Lower leg skin (tissue), 4 donors: ENCODE data around the gene KSR2. TPM values are rescaled to one million over a fixed set of nuclear protein-coding genes. Genes with fewer than 3 reads are reported as not detected.
A peak's percentile ranks its signal among the peaks of the same experiment; 100 is the strongest.

Source experiments
- DNase-seq, 2 donors: peaks; one replicate each; pipeline ENCODE4 v3.0.0-alpha.2; 2019; ENCODE audit warnings: low spot score in 2 of 2
- H3K4me3 ChIP-seq: fragments of 200-600 bp; sonication (generic); 2 replicates; pipeline ENCODE4 v1.5.1; 2017; ENCODE audit warnings: mild to moderate bottlenecking, low read depth; ENCODE audit not compliant: poor library complexity, severe bottlenecking
- CTCF ChIP-seq, 3 donors: fragments of 450-650 bp; IDR thresholded peaks; one replicate each; pipeline ENCODE4 v1.5.1; 2016; ENCODE audit warnings: antibody characterized with exemption in 3 of 3, mild to moderate bottlenecking in 3 of 3, moderate library complexity in 2 of 3
- POLR2A ChIP-seq, 2 donors: fragments of 450-650 bp; IDR thresholded peaks; one replicate each; pipeline ENCODE4 v1.6.1; 2016 to 2017; ENCODE audit warnings: antibody characterized with exemption in 2 of 2, mild to moderate bottlenecking in 1 of 2, moderate library complexity in 1 of 2
- WGBS, 2 donors: methylation state at CpG; one replicate each; pipeline ENCODE4 v1.1.5; 2018; 5-methylcytosine and 5-hydroxymethylcytosine counted together
- intact Hi-C: fragments of 100-400 bp; cut with DNase I; formaldehyde crosslinking; loops from one replicate; pipeline ENCODE4 v1.15.0; 2023; ENCODE audit warnings: low total_unique reads
- total RNA-seq, 4 donors: library from RNA; depleted of rRNA; stranded (reverse); fragments of >200 nt; gene quantifications; one replicate each; pipeline ENCODE4 v1.1.0, GENCODE V29; 2016

KSR2 gene
- total RNA-seq, 4 donors from 2014 or later: 0.17 to 0.84 (median 0.35) TPM

GRCh38 chr12:117977373-117977772 is 8.6 kb upstream of the KSR2 start:
- DNase-seq: no peak
- intact Hi-C loops: no loop called here
- no peak overlapping the region for H3K4me3 ChIP-seq
- 93 to 100% methylated on average over 1 of the region's 1 CpG for WGBS, 2 donors
- TF ChIP-seq CTCF (IDR thresholded peaks at IDR 0.05) (no peak), POLR2A (IDR thresholded peaks at IDR 0.05) (no peak)

- no peak for DNase-seq
- WGBS, 2 donors: 81 to 89% methylated on average over 3 of the region's 3 CpGs
- no peak for TF ChIP-seq CTCF (IDR thresholded peaks at IDR 0.05)
- no peak for TF ChIP-seq POLR2A (IDR thresholded peaks at IDR 0.05)
- no peak overlapping the region for H3K4me3 ChIP-seq
- intact Hi-C loops: no loop called here
Measured at GRCh38 chr12:117975006-117975405, 6.2 kb upstream of the KSR2 start.

GRCh38 chr12:117972301-117972700 is 3.5 kb upstream of the KSR2 start:
- DNase-seq: no peak
- TF ChIP-seq CTCF (IDR thresholded peaks at IDR 0.05) (no peak), POLR2A (IDR thresholded peaks at IDR 0.05) (no peak)
- 38 to 71% methylated on average over 2 of the region's 2 CpGs for WGBS, 2 donors
- intact Hi-C loops: loop anchor here (5.0 kb wide), 1 partner anchor 1785 kb away; no protein-coding TSS in a partner anchor
- no peak overlapping the region for H3K4me3 ChIP-seq

- WGBS, 2 donors: 77 to 89% methylated on average over 4 of the region's 4 CpGs
- no peak for TF ChIP-seq POLR2A (IDR thresholded peaks at IDR 0.05)
- no peak for TF ChIP-seq CTCF (IDR thresholded peaks at IDR 0.05)
- intact Hi-C loops: loop anchor here (5.0 kb wide), 1 partner anchor 1787 kb away; no protein-coding TSS in a partner anchor
- peak in 1 of 2 donors; percentile 46 for DNase-seq
- no peak overlapping the region for H3K4me3 ChIP-seq
Measured at GRCh38 chr12:117970334-117970733, 1.5 kb upstream of the KSR2 start.

GRCh38 chr12:117968151-117968789 is 520 bp downstream of the KSR2 start:
- TF ChIP-seq CTCF (IDR thresholded peaks at IDR 0.05) (no peak), POLR2A (IDR thresholded peaks at IDR 0.05) (no peak)
- WGBS, 2 donors: 2 to 9% methylated on average over 10 of the region's 10 CpGs
- no peak overlapping the region for H3K4me3 ChIP-seq
- intact Hi-C loops: no loop called here
- peak in 1 of 2 donors; percentile 12 for DNase-seq

GRCh38 chr12:117967512-117967911 is 1.3 kb downstream of the KSR2 start:
- 26% methylated on average over 12 of the region's 12 CpGs for WGBS, 2 donors
- DNase-seq: peak in 1 of 2 donors; percentile 31
- intact Hi-C loops: no loop called here
- TF ChIP-seq CTCF (IDR thresholded peaks at IDR 0.05) (no peak), POLR2A (IDR thresholded peaks at IDR 0.05) (no peak)
- no peak overlapping the region for H3K4me3 ChIP-seq
